Activated CD8-positive, alpha-beta T cell treated with anti-CD3 and anti-CD28 coated beads, Interleukin-2, amount 10 ng/mL, durations not matched to agents 7 days and 5 days (primary cell): Measurements from ENCODE around the gene PARPBP. TPM values are rescaled to one million over a fixed set of nuclear protein-coding genes. Genes with fewer than 3 reads are reported as not detected.
"Not testable (repeated sequence)": the region's sequence is repeated elsewhere in the genome, so short reads cannot be mapped to it uniquely, and the experiment has no call there.

ENCODE experiments used
- ATAC-seq: fragments of 150-1000 bp; cut with Tn5 transposase; one replicate; pipeline ENCODE4 v1.10.0; 2021; ENCODE audit warnings: moderate library complexity
- CTCF ChIA-PET: fragments of 350-600 bp; sonication (Branson Sonifier 250); formaldehyde crosslinking; loops from one replicate; lab custom pipeline; 2021; ENCODE audit warnings: antibody characterized with exemption; lab: Charles Lee
- POLR2A ChIA-PET: fragments of 350-600 bp; sonication (Branson Sonifier 250); formaldehyde crosslinking; loops from one replicate; lab custom pipeline; 2021; ENCODE audit warnings: antibody characterized with exemption; lab: Charles Lee
- DNase-seq: peaks from one replicate; pipeline ENCODE4 v3.0.0-alpha.2; 2020
- H3K27ac Mint-ChIP-seq: one replicate; pipeline ENCODE4 v1.8.0; 2021; ENCODE audit warnings: mild to moderate bottlenecking, mixed read lengths
- H3K27me3 Mint-ChIP-seq: one replicate; pipeline ENCODE4 v1.8.0; 2021; ENCODE audit warnings: low read depth, mixed read lengths
- H3K36me3 Mint-ChIP-seq: one replicate; pipeline ENCODE4 v1.8.0; 2021; ENCODE audit warnings: low read depth, mixed read lengths
- H3K4me1 Mint-ChIP-seq: one replicate; pipeline ENCODE4 v1.8.0; 2021; ENCODE audit warnings: low read depth, mixed read lengths
- H3K4me3 Mint-ChIP-seq: one replicate; pipeline ENCODE4 v1.8.0; 2021; ENCODE audit warnings: mild to moderate bottlenecking, mixed read lengths
- H3K9me3 Mint-ChIP-seq: one replicate; pipeline ENCODE4 v1.8.0; 2022; ENCODE audit warnings: mixed read lengths; ENCODE audit not compliant: insufficient read depth
- total RNA-seq, 2 experiments: library from RNA; stranded (reverse); gene quantifications; one replicate each; pipeline ENCODE4 v1.2.3, GENCODE V29; 2021

Gene PARPBP
- total RNA-seq = 10 to 100 TPM; 32.2 to 35.9 TPM

- H3K4me1 Mint-ChIP-seq = peaks cover 44% of the 10 kb centered on the region
- peak; percentile 97 for ATAC-seq
- peaks cover 37% of the 10 kb centered on the region for H3K36me3 Mint-ChIP-seq
- ChIA-PET CTCF (interaction anchor here (0.6 to 2.4 kb wide), 7 partner anchors 10 to 363 kb away, joined by 3 to 8 read pairs (median 4); no protein-coding TSS in a partner anchor), POLR2A (interaction anchor here (1.0 to 2.9 kb wide), 3 partner anchors 10 to 206 kb away, joined by 3 to 17 read pairs (median 7); partner anchors contain the start of gene WASHC3)
- H3K4me3 Mint-ChIP-seq = peak within 1 kb of the TSS; percentile 84
- H3K9me3 Mint-ChIP-seq = no peaks in the 10 kb centered on the region
- no peaks in the 10 kb centered on the region for H3K27me3 Mint-ChIP-seq
- peak; percentile 95 for DNase-seq
- H3K27ac Mint-ChIP-seq = peak within 1 kb of the TSS; percentile 87
These were observed at the start of gene PARPBP, which contains the start of gene NUP37 for GRCh38 chr12:102119674-102120563. Gene PARPBP (plus strand): TSS chr12:102120183. CDS start chr12:102123889, 3,706 bp downstream. Gene NUP37 (minus strand): TSS chr12:102120114. CDS start chr12:102118518, 1,596 bp downstream.

- H3K4me1 Mint-ChIP-seq, H3K27ac Mint-ChIP-seq, CTCF ChIA-PET, DNase-seq, H3K9me3 Mint-ChIP-seq, H3K4me3 Mint-ChIP-seq, H3K27me3 Mint-ChIP-seq, ATAC-seq: not testable (repeated sequence)
- POLR2A ChIA-PET = interaction anchor here (0.6 kb wide), 1 partner anchor 99 kb away, joined by 3 read pairs; no protein-coding TSS in a partner anchor
- H3K36me3 Mint-ChIP-seq = peaks cover 19% of the 10 kb centered on the region
These were observed 47.9 kb upstream of the PARPBP start for GRCh38 chr12:102072092-102072491.

GRCh38 chr12:102080842-102081241 is 39.1 kb upstream of the PARPBP start:
- ATAC-seq (no peak), DNase-seq (no peak)
- H3K36me3 Mint-ChIP-seq = peaks cover 48% of the 10 kb centered on the region
- H3K9me3 Mint-ChIP-seq = no peaks in the 10 kb centered on the region
- ChIA-PET POLR2A (no interaction called here), CTCF (interaction anchor here (1.3 kb wide), 1 partner anchor 15 kb away, joined by 6 read pairs; no protein-coding TSS in a partner anchor)
- no peak overlapping the region for H3K4me3 Mint-ChIP-seq
- no peak overlapping the region for H3K27ac Mint-ChIP-seq
- H3K4me1 Mint-ChIP-seq = no peaks in the 10 kb centered on the region
- H3K27me3 Mint-ChIP-seq = no peaks in the 10 kb centered on the region

- POLR2A ChIA-PET = interaction anchor here (0.6 kb wide), 2 partner anchors 374 to 1397 kb away, joined by 3 to 4 read pairs; no protein-coding TSS in a partner anchor
- DNase-seq, H3K27me3 Mint-ChIP-seq, H3K4me3 Mint-ChIP-seq, ATAC-seq, H3K27ac Mint-ChIP-seq, CTCF ChIA-PET, H3K4me1 Mint-ChIP-seq, H3K9me3 Mint-ChIP-seq: not testable (repeated sequence)
- H3K36me3 Mint-ChIP-seq = peaks cover 31% of the 10 kb centered on the region
These were observed 30.7 kb upstream of the PARPBP start for GRCh38 chr12:102089228-102089835.

GRCh38 chr12:102093319-102093718 is 26.7 kb upstream of the PARPBP start:
- no peaks in the 10 kb centered on the region for H3K4me1 Mint-ChIP-seq
- ChIA-PET CTCF (interaction anchor here (1.6 kb wide), 1 partner anchor 718 kb away, joined by 3 read pairs; no protein-coding TSS in a partner anchor), POLR2A (no interaction called here)
- no peaks in the 10 kb centered on the region for H3K27me3 Mint-ChIP-seq
- peaks cover 29% of the 10 kb centered on the region for H3K36me3 Mint-ChIP-seq
- no peaks in the 10 kb centered on the region for H3K9me3 Mint-ChIP-seq
- ATAC-seq = no peak
- no peak overlapping the region for H3K4me3 Mint-ChIP-seq
- no peak for DNase-seq
- H3K27ac Mint-ChIP-seq = no peak overlapping the region

- Mint-ChIP-seq H3K27me3 (no peaks in the 10 kb centered on the region), H3K27ac (no peak overlapping the region), H3K4me3 (no peak overlapping the region), H3K36me3 (peaks cover 26% of the 10 kb centered on the region), H3K4me1 (no peaks in the 10 kb centered on the region), H3K9me3 (no peaks in the 10 kb centered on the region)
- ChIA-PET POLR2A (no interaction called here), CTCF (interaction anchor here (0.5 to 1.7 kb wide), 8 partner anchors 10 to 721 kb away, joined by 3 to 7 read pairs (median 4); partner anchors contain the start of genes NUP37, PARPBP and WASHC3)
- no peak for ATAC-seq
- DNase-seq = no peak
These were observed 24.2 kb upstream of the PARPBP start for GRCh38 chr12:102095677-102096263.

- ChIA-PET POLR2A (no interaction called here), CTCF (interaction anchor here (1.2 kb wide), 1 partner anchor 13 kb away, joined by 3 read pairs; no protein-coding TSS in a partner anchor)
These were observed 23.1 kb upstream of the PARPBP start for GRCh38 chr12:102096855-102097254.

GRCh38 chr12:102106905-102107304 is 13.1 kb upstream of the PARPBP start:
- no peaks in the 10 kb centered on the region for H3K27me3 Mint-ChIP-seq
- ChIA-PET CTCF (no interaction called here), POLR2A (no interaction called here)

More at GRCh38 chr12:102096855-102097254, 23.1 kb upstream of the PARPBP start:
- no peak overlapping the region for H3K4me3 Mint-ChIP-seq
- no peaks in the 10 kb centered on the region for H3K27me3 Mint-ChIP-seq
- H3K36me3 Mint-ChIP-seq = peaks cover 24% of the 10 kb centered on the region
- DNase-seq = no peak
- no peaks in the 10 kb centered on the region for H3K9me3 Mint-ChIP-seq
- no peaks in the 10 kb centered on the region for H3K4me1 Mint-ChIP-seq
- H3K27ac Mint-ChIP-seq = no peak overlapping the region
- ATAC-seq = no peak

GRCh38 chr12:102107970-102108369 is 12.0 kb upstream of the PARPBP start:
- no peaks in the 10 kb centered on the region for H3K27me3 Mint-ChIP-seq
- peaks cover 82% of the 10 kb centered on the region for H3K36me3 Mint-ChIP-seq
- CTCF ChIA-PET = interaction anchor here (1.2 kb wide), 1 partner anchor 12 kb away, joined by 3 read pairs; the partner anchor contains the start of genes NUP37 and PARPBP
- POLR2A ChIA-PET = no interaction called here
- DNase-seq = no peak
- H3K4me3 Mint-ChIP-seq = no peak overlapping the region
- H3K4me1 Mint-ChIP-seq = peaks cover 3% of the 10 kb centered on the region
- ATAC-seq = no peak
- H3K27ac Mint-ChIP-seq = no peak overlapping the region
- H3K9me3 Mint-ChIP-seq = peaks cover 18% of the 10 kb centered on the region

More at GRCh38 chr12:102106905-102107304, 13.1 kb upstream of the PARPBP start:
- H3K36me3 Mint-ChIP-seq = peaks cover 88% of the 10 kb centered on the region
- no peak for ATAC-seq
- H3K9me3 Mint-ChIP-seq = peaks cover 18% of the 10 kb centered on the region
- no peak for DNase-seq
- no peak overlapping the region for H3K4me3 Mint-ChIP-seq
- no peak overlapping the region for H3K27ac Mint-ChIP-seq
- peaks cover 3% of the 10 kb centered on the region for H3K4me1 Mint-ChIP-seq

- ChIA-PET CTCF (no interaction called here), POLR2A (interaction anchor here (1.2 kb wide), 1 partner anchor 9 kb away, joined by 7 read pairs; the partner anchor contains the start of genes NUP37 and PARPBP)
- Mint-ChIP-seq H3K27me3 (no peaks in the 10 kb centered on the region), H3K9me3 (peaks cover 11% of the 10 kb centered on the region), H3K27ac (no peak overlapping the region), H3K4me1 (peaks cover 3% of the 10 kb centered on the region), H3K4me3 (no peak overlapping the region), H3K36me3 (peaks cover 61% of the 10 kb centered on the region)
- no peak for DNase-seq
- no peak for ATAC-seq
These were observed 9.2 kb upstream of the PARPBP start for GRCh38 chr12:102110782-102111181.

GRCh38 chr12:102114212-102114611 is 5.8 kb upstream of the PARPBP start:
- CTCF ChIA-PET = no interaction called here
- Mint-ChIP-seq H3K4me1 (peaks cover 13% of the 10 kb centered on the region), H3K36me3 (peaks cover 45% of the 10 kb centered on the region), H3K4me3 (no peak overlapping the region), H3K9me3 (no peaks in the 10 kb centered on the region), H3K27ac (no peak overlapping the region), H3K27me3 (no peaks in the 10 kb centered on the region)
- ATAC-seq (no peak), DNase-seq (no peak)
- POLR2A ChIA-PET = no interaction called here
